Pancreas (tissue), 10 donors: Measurements from ENCODE around the gene FRAT1. TPM values are rescaled to one million over a fixed set of nuclear protein-coding genes. Genes with fewer than 3 reads are reported as not detected.

ENCODE experiments used
- ATAC-seq, 4 donors: fragments of 200-7000 bp; cut with Tn5 transposase; one replicate each; pipeline versions ENCODE4 v1.8.0 to v1.9.1; 2020; ENCODE audit warnings: mild to moderate bottlenecking in 4 of 4, moderate library complexity in 4 of 4
- DNase-seq, 6 donors: peaks; one replicate each; pipeline ENCODE4 v3.0.0-alpha.2; 2020
- FAIRE-seq: peaks from 2 replicates; lab custom pipeline; 2012; peaks lifted over from hg19 to GRCh38; lab: Jason Lieb, UNC
- H3K27ac ChIP-seq, 4 donors: fragments of 200-600 bp; sonication (generic); 1 replicate in 3 of 4; 2 replicates in 1 of 4; pipeline versions ENCODE4 v1.5.0 to v1.8.0; 2020
- H3K27me3 ChIP-seq, 4 donors: fragments of 200-600 bp; one replicate each; pipeline ENCODE4 v1.8.0; 2021
- H3K36me3 ChIP-seq, 3 donors: fragments of 200-600 bp; sonication (generic) in 1 of 3; one replicate each; pipeline versions ENCODE4 v1.5.0 to v1.8.0; 2020 to 2021
- H3K4me1 ChIP-seq, 3 donors: fragments of 200-600 bp; one replicate each; pipeline ENCODE4 v1.8.0; 2021
- H3K4me3 ChIP-seq, 4 donors: fragments of 200-600 bp; sonication (generic) in 2 of 4; one replicate each; pipeline versions ENCODE4 v1.5.0 to v1.8.0; 2020 to 2021
- H3K9me3 ChIP-seq, 4 donors: fragments of 200-600 bp; one replicate each; pipeline ENCODE4 v1.8.0; 2021
- WGBS, 2 donors: extraction: QIAGEN DNeasy Blood & Tissue Kit; methylation state at CpG; one replicate each; pipeline ENCODE4 v1.1.7; 2013; 5-methylcytosine and 5-hydroxymethylcytosine counted together
- intact Hi-C, 3 donors: fragments of 100-400 bp; cut with DNase I; formaldehyde crosslinking; loops; one replicate each; pipeline versions ENCODE4 v1.11.1 to v1.14.2; 2022
- polyA plus RNA-seq, 2 donors: library from polyadenylated mRNA; stranded (reverse); fragments of 200-250 nt; gene quantifications; one replicate each; pipeline ENCODE4 v1.2.3, GENCODE V29; 2013
- total RNA-seq, 6 donors: library from RNA; stranded (reverse); fragmentation: NEBNext Ultra II Directional in 4 of 6; extraction: Animal tissue kit (Norgen Biotek cat#: 25700) in 4 of 6; gene quantifications; one replicate each; pipeline versions ENCODE4 v1.2.1 to v1.2.4, GENCODE V29; 2021 to 2023
- TF ChIP-seq, protein P1 (sequence below), 4 donors: fragments of 200-600 bp; sonication (generic) in 3 of 4; IDR thresholded peaks; one replicate each; pipeline versions ENCODE4 v1.5.0 to v1.8.0; 2021; ENCODE audit warnings: antibody characterized with exemption in 4 of 4
- donor health status: healthy with polysubstance abuse.
- donor health status: DM: no; HTN: no; CAD: no; lungs with moderate emphysema.
- donor health status: DM: no; HTN: no; CAD: no.
- donor health status: control.
- donor health status: control.
- donor health status: Bipolar disorder and iron deficiency.
- donor health status: DM: yes; HTN: yes; CAD: no.
- donor health status: DM: no; HTN: no; CAD: no.
- donor health status: DM: no; HTN: no; CAD: no.
- donor health status: DM: yes; HTN: yes; CAD: no.

Gene FRAT1
- total and polyA plus RNA-seq, 8 donors = 1.6 to 5.2 (median 3.1) TPM

DNA sequence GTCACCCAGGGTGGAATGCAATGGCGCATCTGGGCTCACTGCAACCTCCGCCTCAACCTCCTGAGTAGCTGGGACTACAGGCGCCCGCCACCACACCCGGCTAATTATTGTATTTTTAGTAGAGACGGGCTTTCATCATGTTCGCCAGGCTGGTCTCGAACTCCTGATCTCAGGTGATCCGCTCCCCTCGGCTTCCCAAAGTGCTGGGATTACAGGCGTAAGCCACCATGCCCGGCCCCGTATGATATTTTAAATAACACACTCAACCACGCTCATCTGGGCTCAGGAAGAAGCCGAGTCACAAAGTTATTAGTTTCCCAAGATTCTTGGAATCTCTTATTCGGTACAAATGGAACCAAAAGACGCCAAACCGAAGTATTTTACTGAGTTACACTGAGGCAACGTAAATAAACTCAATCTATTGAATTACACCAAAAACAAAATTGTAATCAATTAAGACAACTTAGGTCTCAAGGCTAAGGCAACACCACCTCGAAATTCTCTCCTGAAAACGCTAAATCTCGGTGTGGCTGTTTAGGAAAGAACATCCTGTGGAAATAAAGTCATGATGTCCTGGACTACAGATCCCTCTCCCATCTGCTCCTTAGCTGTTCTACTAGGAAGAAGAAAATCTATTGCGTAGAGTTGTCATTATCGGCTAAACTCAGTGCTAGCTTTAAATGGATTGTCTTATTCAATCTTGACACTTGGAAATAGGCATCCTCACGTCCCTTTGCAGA lies 27.5 kb upstream of the FRAT1 start:
- intact Hi-C loops = no loop called here
- Histone ChIP-seq H3K4me3 (peak overlapping the region; percentile 55 to 76 (median 67)), H3K27ac (peak overlapping the region; percentile 85 to 96 (median 90)), H3K27me3 (no peaks in the 10 kb centered on the region), H3K9me3 (no peaks in the 10 kb centered on the region), H3K4me1 (peaks cover 0 to 3% (median 0%) of the 10 kb centered on the region in 3 donors), H3K36me3 (no peaks in the 10 kb centered on the region)
- WGBS, 2 donors = 39 to 44% methylated on average over 25 of the region's 25 CpGs
- DNase-seq = no peak
- ATAC-seq = peak in 3 of 4 donors; percentile 4 to 6 (median 4)
- TF ChIP-seq, protein P1, sequence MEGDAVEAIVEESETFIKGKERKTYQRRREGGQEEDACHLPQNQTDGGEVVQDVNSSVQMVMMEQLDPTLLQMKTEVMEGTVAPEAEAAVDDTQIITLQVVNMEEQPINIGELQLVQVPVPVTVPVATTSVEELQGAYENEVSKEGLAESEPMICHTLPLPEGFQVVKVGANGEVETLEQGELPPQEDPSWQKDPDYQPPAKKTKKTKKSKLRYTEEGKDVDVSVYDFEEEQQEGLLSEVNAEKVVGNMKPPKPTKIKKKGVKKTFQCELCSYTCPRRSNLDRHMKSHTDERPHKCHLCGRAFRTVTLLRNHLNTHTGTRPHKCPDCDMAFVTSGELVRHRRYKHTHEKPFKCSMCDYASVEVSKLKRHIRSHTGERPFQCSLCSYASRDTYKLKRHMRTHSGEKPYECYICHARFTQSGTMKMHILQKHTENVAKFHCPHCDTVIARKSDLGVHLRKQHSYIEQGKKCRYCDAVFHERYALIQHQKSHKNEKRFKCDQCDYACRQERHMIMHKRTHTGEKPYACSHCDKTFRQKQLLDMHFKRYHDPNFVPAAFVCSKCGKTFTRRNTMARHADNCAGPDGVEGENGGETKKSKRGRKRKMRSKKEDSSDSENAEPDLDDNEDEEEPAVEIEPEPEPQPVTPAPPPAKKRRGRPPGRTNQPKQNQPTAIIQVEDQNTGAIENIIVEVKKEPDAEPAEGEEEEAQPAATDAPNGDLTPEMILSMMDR (IDR thresholded peaks at IDR 0.05) = no peak
- no peak for FAIRE-seq

GRCh38 chr10:97292097-97292861 lies 26.8 kb upstream of the FRAT1 start, which contains the start of gene ARHGAP19:
TSS of gene ARHGAP19 (minus strand) at chr10:97292637. CDS start at chr10:97292627, 10 bp downstream.
- Histone ChIP-seq H3K36me3 (no peaks in the 10 kb centered on the region), H3K27ac (peak within 1 kb of the TSS; percentile 85 to 96 (median 90)), H3K4me1 (peaks cover 0 to 3% (median 0%) of the 10 kb centered on the region in 3 donors), H3K9me3 (no peaks in the 10 kb centered on the region), H3K4me3 (peak within 1 kb of the TSS; percentile 55 to 76 (median 67)), H3K27me3 (no peaks in the 10 kb centered on the region)
- intact Hi-C loops = no loop called here
- FAIRE-seq (peak; percentile 98), DNase-seq (peak; percentile 87 to 97 (median 96)), ATAC-seq (peak; percentile 98 to 99 (median 98))
- TF ChIP-seq, protein P1 (IDR thresholded peaks at IDR 0.05) = no peak
- 0 to 1% methylated on average over 51 to 55 of the region's 55 CpGs for WGBS, 2 donors

DNA sequence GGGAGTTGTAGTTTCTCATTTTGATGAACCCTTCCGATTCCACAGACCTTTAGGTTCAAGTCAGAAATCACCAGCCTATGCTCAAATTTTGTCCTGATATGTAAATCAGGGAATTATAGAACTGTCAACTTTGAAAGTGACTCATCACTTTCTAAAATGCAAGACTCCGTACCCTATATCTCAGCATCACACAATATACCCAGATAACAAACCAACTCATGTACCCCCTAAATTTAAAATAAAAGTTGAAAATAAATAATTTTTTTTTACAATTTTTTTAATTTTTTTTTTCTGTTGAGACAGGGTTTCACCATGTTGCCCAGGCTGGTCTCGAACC lies 26.2 kb upstream of the FRAT1 start:
- FAIRE-seq = no peak
- Histone ChIP-seq H3K27ac (no peak overlapping the region), H3K27me3 (no peaks in the 10 kb centered on the region), H3K4me3 (no peak overlapping the region), H3K9me3 (no peaks in the 10 kb centered on the region), H3K36me3 (no peaks in the 10 kb centered on the region), H3K4me1 (peaks cover 0 to 3% (median 0%) of the 10 kb centered on the region in 3 donors)
- WGBS, 2 donors = 52 to 56% methylated on average over 3 of the region's 3 CpGs
- intact Hi-C loops = no loop called here
- TF ChIP-seq, protein P1 (IDR thresholded peaks at IDR 0.05) = no peak
- ATAC-seq = no peak
- DNase-seq = no peak

- Histone ChIP-seq H3K27me3 (no peaks in the 10 kb centered on the region), H3K4me3 (no peak overlapping the region), H3K4me1 (no peaks in the 10 kb centered on the region), H3K36me3 (no peaks in the 10 kb centered on the region), H3K27ac (peak overlapping the region in 3 of 4 donors; percentile 2 to 53 (median 33)), H3K9me3 (no peaks in the 10 kb centered on the region)
- intact Hi-C loops = no loop called here
- ATAC-seq = peak; percentile 51 to 79 (median 70)
- 29 to 33% methylated on average over 8 of the region's 8 CpGs for WGBS, 2 donors
- FAIRE-seq = no peak
- DNase-seq = no peak
- TF ChIP-seq, protein P1 (IDR thresholded peaks at IDR 0.05) = no peak
Measured at GRCh38 chr10:97297556-97298222, 21.4 kb upstream of the FRAT1 start.
